K562 (cell line): Measurements from ENCODE around the gene DCDC2. TPM values are rescaled to one million over a fixed set of nuclear protein-coding genes. Genes with fewer than 3 reads are reported as not detected.

Source experiments
- ATAC-seq: fragments of 200-7000 bp; cut with Tn5 transposase; 3 replicates; pipeline ENCODE4 v1.9.1; 2020; ENCODE audit warnings: moderate library complexity
- BruUV-seq: library from RNA; stranded (reverse); fragments of 400-500 nt; replicated peaks from 2 replicates; lab custom pipeline; 2021; lab: Mats Ljungman, UMichigan
- CTCF ChIA-PET: fragments of 300-600 bp; formaldehyde crosslinking; extraction: SDS; loops from one replicate; lab custom pipeline; 2021; ENCODE audit warnings: low intra/inter-chr PET ratio; lab: Yijun Ruan, JAX
- POLR2A ChIA-PET: fragments of 300-600, 350-650 bp; sonication (Branson Sonifier 250); formaldehyde crosslinking; extraction: SDS; loops from one replicate; lab custom pipeline; 2021; ENCODE audit warnings: antibody characterized with exemption, inconsistent platforms; lab: Yijun Ruan, JAX
- DNase-seq, 4 experiments: peaks; one replicate each; pipeline versions ENCODE4 v3.0.0 to v3.0.0-alpha.2; 2011 to 2018; ENCODE audit warnings: low spot score in 3 of 4, mixed read lengths in 3 of 4; ENCODE audit errors: extremely low read depth in 1 of 4
- FAIRE-seq: peaks from 2 replicates; lab custom pipeline; 2011; peaks lifted over from hg19 to GRCh38; lab: Jason Lieb, UNC
- H2AFZ ChIP-seq: 2 replicates; pipeline ENCODE4 v1.6.0; 2011; ENCODE audit warnings: low read depth, low read length, control low read depth, inconsistent platforms
- H3K27ac ChIP-seq: fragments of 200-600 bp; 3 replicates; pipeline ENCODE4 v1.8.0; 2011; ENCODE audit warnings: low read depth, mild to moderate bottlenecking, control low read depth, inconsistent platforms, low read length, moderate library complexity, mixed read lengths; ENCODE audit errors: extremely low read depth
- H3K27me3 ChIP-seq, 2 experiments: fragments of 300-600 bp in 1 of 2; 2 replicates in 1 of 2; 3 replicates in 1 of 2; pipeline versions ENCODE4 v1.6.0 to v1.8.0; 2011; ENCODE audit warnings: inconsistent platforms in 2 of 2, low read length in 2 of 2, mild to moderate bottlenecking in 1 of 2, mixed read lengths in 1 of 2, moderate library complexity in 1 of 2; ENCODE audit not compliant: control insufficient read depth in 2 of 2, insufficient read depth in 2 of 2
- H3K36me3 ChIP-seq: fragments of 300-600 bp; 3 replicates; pipeline ENCODE4 v1.8.0; 2011; ENCODE audit warnings: mild to moderate bottlenecking, low read length, inconsistent platforms; ENCODE audit not compliant: control insufficient read depth, insufficient read depth
- H3K4me1 ChIP-seq, 2 experiments: fragments of 200-600 bp in 1 of 2; replicated peaks in 1 of 2; 2 replicates in 1 of 2; 3 replicates in 1 of 2; pipeline versions ENCODE4 v1.5.1 to v1.8.0; 2011; ENCODE audit warnings: inconsistent platforms in 2 of 2, low read length in 2 of 2, mild to moderate bottlenecking in 1 of 2, mixed read lengths in 1 of 2, moderate library complexity in 1 of 2; ENCODE audit not compliant: control insufficient read depth in 2 of 2, insufficient read depth in 2 of 2
- H3K4me2 ChIP-seq: 2 replicates; pipeline ENCODE4 v1.6.1; 2011; ENCODE audit warnings: low read length, control low read depth, inconsistent platforms, mixed read lengths; ENCODE audit not compliant: insufficient read depth
- H3K4me3 ChIP-seq: fragments of 200-600 bp; sonication (generic), shearing (Covaris generic); 2 replicates; pipeline ENCODE4 v1.5.1; 2016; ENCODE audit warnings: control low read depth, inconsistent platforms
- H3K79me2 ChIP-seq: fragments of 200-600 bp; 3 replicates; pipeline ENCODE4 v1.8.0; 2011; ENCODE audit warnings: low read length, inconsistent platforms; ENCODE audit not compliant: control insufficient read depth, insufficient read depth
- H3K9ac ChIP-seq, 2 experiments: 2 replicates each; pipeline versions ENCODE4 v1.6.0 to v1.6.1; 2011; ENCODE audit warnings: low read depth in 2 of 2, low read length in 2 of 2, control low read depth in 1 of 2, inconsistent platforms in 1 of 2, mild to moderate bottlenecking in 1 of 2, mixed read lengths in 1 of 2; ENCODE audit not compliant: insufficient read depth in 1 of 2
- H3K9me1 ChIP-seq: one replicate; pipeline ENCODE4 v1.6.0; 2011; ENCODE audit warnings: inconsistent platforms, mild to moderate bottlenecking, low read length, moderate library complexity; ENCODE audit not compliant: control insufficient read depth, insufficient read depth
- H3K9me3 ChIP-seq: replicated peaks from 2 replicates; pipeline ENCODE4 v1.5.1; 2011; ENCODE audit warnings: low read depth, low read length, inconsistent platforms; ENCODE audit not compliant: control insufficient read depth, insufficient read depth
- H4K20me1 ChIP-seq: replicated peaks from 2 replicates; pipeline ENCODE4 v1.6.1; 2011; ENCODE audit warnings: low read length, inconsistent platforms, mixed read lengths; ENCODE audit not compliant: control insufficient read depth, insufficient read depth
- ARID1B ChIP-seq: fragments of 450-650 bp; IDR thresholded peaks from 2 replicates; pipeline ENCODE4 v1.6.1; 2016; ENCODE audit warnings: antibody characterized with exemption, mild to moderate bottlenecking, inconsistent platforms
- BCLAF1 ChIP-seq, 2 experiments: fragments of 450-650 bp in 1 of 2; IDR thresholded peaks; 2 replicates each; pipeline ENCODE4 v1.6.1; 2011 to 2017; ENCODE audit warnings: low read depth in 2 of 2, antibody characterized with exemption in 1 of 2, borderline replicate concordance in 1 of 2, low read length in 1 of 2, mild to moderate bottlenecking in 1 of 2, mixed read lengths in 1 of 2; ENCODE audit not compliant: control insufficient read depth in 1 of 2
- DDX20 ChIP-seq: fragments of 450-650 bp; IDR thresholded peaks from 2 replicates; pipeline ENCODE4 v1.6.1; 2016; ENCODE audit warnings: missing genetic modification characterization, low read depth, mild to moderate bottlenecking, missing compliant biosample characterization, moderate library complexity
- DLX4 ChIP-seq: fragments of 250-450 bp; sonication (Bioruptor Pico); IDR thresholded peaks from 2 replicates; pipeline ENCODE4 v1.6.1; 2021; ENCODE audit warnings: mild to moderate bottlenecking
- E2F5 ChIP-seq: sonication (generic); formaldehyde crosslinking; IDR thresholded peaks from 2 replicates; pipeline ENCODE4 v1.8.0; 2022; ENCODE audit warnings: mild to moderate bottlenecking, missing genetic modification reagents
- FOXM1 ChIP-seq, 2 experiments: fragments of 450-650 bp in 1 of 2; sonication (generic) in 1 of 2; formaldehyde crosslinking in 1 of 2; IDR thresholded peaks; 2 replicates each; pipeline versions ENCODE4 v1.6.1 to v1.9.0; 2017 to 2022; ENCODE audit warnings: low read depth in 2 of 2, mild to moderate bottlenecking in 2 of 2, missing genetic modification reagents in 1 of 2, moderate library complexity in 1 of 2
- JUN ChIP-seq, 2 experiments: sonication (generic) in 1 of 2; formaldehyde crosslinking in 1 of 2; IDR thresholded peaks; 2 replicates each; pipeline versions ENCODE4 v1.6.1 to v1.8.0; 2012 to 2022; ENCODE audit warnings: borderline replicate concordance in 2 of 2, mild to moderate bottlenecking in 2 of 2, improper control_type of control experiment in 1 of 2, low read depth in 1 of 2, low read length in 1 of 2, missing genetic modification reagents in 1 of 2
- KLF6 ChIP-seq: fragments of 250-450 bp; sonication (Bioruptor Pico); IDR thresholded peaks from 2 replicates; pipeline ENCODE4 v1.4.0; 2020; ENCODE audit warnings: mild to moderate bottlenecking, moderate library complexity, borderline replicate concordance
- NFXL1 ChIP-seq: fragments of 450-650 bp; formaldehyde crosslinking; IDR thresholded peaks from 2 replicates; pipeline ENCODE4 v1.4.0; 2021; ENCODE audit warnings: mild to moderate bottlenecking
- THAP12 ChIP-seq: fragments of 250-450 bp; sonication (Bioruptor Pico); IDR thresholded peaks from 2 replicates; pipeline ENCODE4 v1.9.0; 2021; ENCODE audit warnings: mild to moderate bottlenecking, inconsistent platforms
- TRIM24 ChIP-seq, 2 experiments: fragments of 450-650 bp; IDR thresholded peaks; 2 replicates each; pipeline ENCODE4 v1.6.1; 2016
- ZNF511 ChIP-seq: sonication (generic); formaldehyde crosslinking; IDR thresholded peaks from 2 replicates; pipeline ENCODE4 v1.8.0; 2022; ENCODE audit warnings: mild to moderate bottlenecking, missing genetic modification reagents
- WGBS: fragments of 100-300 bp; shearing (Covaris generic); methylation state at CpG from one replicate; pipeline ENCODE4 v1.1.6; 2016; ENCODE audit warnings: low coverage, mixed read lengths; ENCODE audit not compliant: insufficient coverage; ENCODE audit errors: missing lambda C conversion rate; 5-methylcytosine and 5-hydroxymethylcytosine counted together
- in situ Hi-C: fragments of 300-500 bp; cut with MboI; formaldehyde crosslinking; loops from 4 replicates; pipeline ENCODE4 v1.15.0; 2018; ENCODE audit warnings: inconsistent platforms, mixed read lengths
- intact Hi-C: fragments of 100-400 bp; cut with micrococcal nuclease; formaldehyde crosslinking; loops from 2 replicates; pipeline ENCODE4 v1.14.2; 2022
- polyA plus RNA-seq, 8 experiments: library from polyadenylated mRNA; depleted of rRNA in 4 of 8; stranded (reverse) in 5 of 8; unstranded in 3 of 8; fragments of >200 nt; fragmentation: Nextera tagmentation in 2 of 8; fragmentation: Illumina TruSeq in 1 of 8; extraction: Ambion mirVana in 2 of 8; extraction: Trizol in 1 of 8; gene quantifications; 2 replicates each; pipeline versions ENCODE4 v1.2.1 to v1.2.3, GENCODE V29; 2011 to 2014; ENCODE audit warnings: inconsistent platforms in 1 of 8, missing spikeins in 1 of 8
- total RNA-seq, 7 experiments: library from RNA; depleted of rRNA in 6 of 7; stranded (reverse); fragments of >200 nt in 6 of 7; fragmentation: Illumina TruSeq in 2 of 7; extraction: Trizol in 2 of 7; gene quantifications; 2 replicates each; pipeline versions ENCODE4 v1.2.1 to v1.2.3, GENCODE V29; 2011 to 2021; ENCODE audit warnings: low replicate concordance in 1 of 7

Gene DCDC2
- total and polyA plus RNA-seq, 9 of the 15 experiments (the other 6 are each of a cell fraction or from before 2014, with no cell fraction given): 0.04 TPM; not detected in 8

GRCh38 chr6:24313251-24314141, 44.4 kb downstream of the DCDC2 start:
- intact Hi-C loops: no loop called here
- POLR2A ChIA-PET: no interaction called here
- Histone ChIP-seq H2AFZ (no peak overlapping the region), H3K4me3 (no peak overlapping the region), H3K9ac (no peak overlapping the region), H3K4me2 (no peak overlapping the region), H3K9me3 (no peaks in the 10 kb centered on the region), H3K9me1 (no peaks in the 10 kb centered on the region), H3K27ac (no peak overlapping the region), H3K4me1 (no peaks in the 10 kb centered on the region), H4K20me1 (no peaks in the 10 kb centered on the region), H3K36me3 (no peaks in the 10 kb centered on the region), H3K79me2 (no peaks in the 10 kb centered on the region), H3K27me3 (no peaks in the 10 kb centered on the region)
- in situ Hi-C loops: no loop called here
- DNase-seq (no peak), FAIRE-seq (no peak), ATAC-seq (no peak)
- CTCF ChIA-PET: no interaction called here
- WGBS: under 1% methylated on average over 6 of the region's 6 CpGs
- BruUV-seq: no TSS peak
- no peak for TF ChIP-seq TRIM24 (IDR thresholded peaks at IDR 0.05)
- no peak for TF ChIP-seq FOXM1 (IDR thresholded peaks at IDR 0.05; ENCODE audit: low read depth)
- TF ChIP-seq FOXM1 (CRISPR knock-in tag; IDR thresholded peaks at IDR 0.05; ENCODE audit: low read depth): no peak
- TF ChIP-seq BCLAF1 (IDR thresholded peaks at IDR 0.05; ENCODE audit: borderline replicate concordance in 1 of 2, control insufficient read depth in 1 of 2, low read depth in 2 of 2, low read length in 1 of 2): no peak
- no peak for TF ChIP-seq DLX4 (CRISPR knock-in tag)
- no peak for TF ChIP-seq ARID1B
- no peak for TF ChIP-seq KLF6 (CRISPR knock-in tag)
- TF ChIP-seq NFXL1 (CRISPR knock-in tag): no peak
- no peak for TF ChIP-seq ZNF511
- no peak for TF ChIP-seq JUN (IDR thresholded peaks at IDR 0.05; ENCODE audit: borderline replicate concordance, low read depth, low read length)
- TF ChIP-seq JUN (CRISPR knock-in tag; IDR thresholded peaks at IDR 0.05; ENCODE audit: borderline replicate concordance): no peak
- no peak for TF ChIP-seq DDX20 (tag)
- TF ChIP-seq THAP12 (CRISPR knock-in tag): no peak
- no peak for TF ChIP-seq E2F5 (CRISPR knock-in tag)
